GM12878 (cell line): Measurements from ENCODE around the gene GP2. TPM values are rescaled to one million over a fixed set of nuclear protein-coding genes. Genes with fewer than 3 reads are reported as not detected.

Experiments
- ATAC-seq: fragments of 200-7000 bp; cut with Tn5 transposase; 3 replicates; pipeline ENCODE4 v1.9.1; 2020; ENCODE audit warnings: mild to moderate bottlenecking, moderate library complexity
- BruUV-seq: library from RNA; stranded (reverse); fragments of 400-500 nt; replicated peaks from 2 replicates; lab custom pipeline; 2021; lab: Mats Ljungman, UMichigan
- CTCF ChIA-PET: fragments of 300-600 bp; sonication (Branson Sonifier 250); formaldehyde crosslinking; extraction: SDS; loops from one replicate; lab custom pipeline; 2021; ENCODE audit warnings: inconsistent platforms; lab: Yijun Ruan, JAX
- POLR2A ChIA-PET: fragments of 350-600 bp; formaldehyde crosslinking; extraction: SDS; loops from one replicate; lab custom pipeline; 2021; ENCODE audit warnings: inconsistent platforms; lab: Charles Lee
- RAD21 ChIA-PET: fragments of 300-600 bp; sonication (Branson Sonifier 250); formaldehyde crosslinking; loops from one replicate; lab custom pipeline; 2023; ENCODE audit warnings: antibody characterized with exemption; ENCODE audit not compliant: unreplicated experiment; lab: Charles Lee
- SMC1A ChIA-PET: fragments of 300-600 bp; sonication (Branson Sonifier 250); formaldehyde crosslinking; loops from one replicate; lab custom pipeline; 2023; ENCODE audit not compliant: unreplicated experiment, uncharacterized antibody; lab: Charles Lee
- DNase-seq: peaks from one replicate; pipeline ENCODE4 v3.0.0-alpha.2; 2011; ENCODE audit warnings: low read depth, low spot score
- FAIRE-seq: peaks from 3 replicates; lab custom pipeline; 2011; peaks lifted over from hg19 to GRCh38; lab: Jason Lieb, UNC
- H2AFZ ChIP-seq: 2 replicates; pipeline ENCODE4 v1.6.0; 2011; ENCODE audit warnings: low read depth, low read length, control low read depth; ENCODE audit not compliant: control insufficient read depth
- H3K27ac ChIP-seq: 2 replicates; pipeline ENCODE4 v1.5.1; 2011; ENCODE audit warnings: control low read depth; ENCODE audit not compliant: control insufficient read depth, insufficient read depth
- H3K27me3 ChIP-seq, 2 experiments: replicated peaks in 1 of 2; 2 replicates each; pipeline versions ENCODE4 v1.6.0 to v1.6.1; 2011; ENCODE audit warnings: low read length in 1 of 2; ENCODE audit not compliant: control insufficient read depth in 2 of 2, insufficient read depth in 2 of 2
- H3K36me3 ChIP-seq, 2 experiments: 2 replicates each; pipeline ENCODE4 v1.5.1; 2011; ENCODE audit warnings: low read length in 1 of 2; ENCODE audit not compliant: control insufficient read depth in 2 of 2, insufficient read depth in 2 of 2
- H3K4me1 ChIP-seq: 2 replicates; pipeline ENCODE4 v1.6.1; 2011; ENCODE audit warnings: mild to moderate bottlenecking, low read length, moderate library complexity, mixed read lengths; ENCODE audit not compliant: control insufficient read depth, insufficient read depth
- H3K4me2 ChIP-seq: 2 replicates; pipeline ENCODE4 v1.6.0; 2011; ENCODE audit warnings: control low read depth; ENCODE audit not compliant: control insufficient read depth, insufficient read depth
- H3K4me3 ChIP-seq: fragments of 200-600 bp; sonication (generic); 2 replicates; pipeline ENCODE4 v1.5.1; 2016
- H3K79me2 ChIP-seq: 2 replicates; pipeline ENCODE4 v1.6.0; 2011; ENCODE audit warnings: low read length; ENCODE audit not compliant: control insufficient read depth, insufficient read depth
- H3K9ac ChIP-seq: 2 replicates; pipeline ENCODE4 v1.8.0; 2011; ENCODE audit warnings: low read length, control low read depth, mixed read lengths; ENCODE audit not compliant: control insufficient read depth, insufficient read depth
- H3K9me3 ChIP-seq: replicated peaks from 3 replicates; pipeline ENCODE4 v1.5.1; 2011; ENCODE audit warnings: mild to moderate bottlenecking, low read length; ENCODE audit not compliant: control insufficient read depth, insufficient read depth
- H4K20me1 ChIP-seq: 2 replicates; pipeline ENCODE4 v1.6.0; 2011; ENCODE audit not compliant: control insufficient read depth, insufficient read depth
- CREB1 ChIP-seq: IDR thresholded peaks from 2 replicates; pipeline ENCODE4 v1.6.1; 2012; ENCODE audit warnings: low read depth, mild to moderate bottlenecking, inconsistent platforms
- JUND ChIP-seq: IDR thresholded peaks from 2 replicates; pipeline ENCODE4 v1.6.1; 2012; ENCODE audit warnings: low read depth, mild to moderate bottlenecking, low read length, improper control_type of control experiment, moderate library complexity
- PML ChIP-seq: IDR thresholded peaks from 2 replicates; pipeline ENCODE4 v1.6.1; 2012; ENCODE audit warnings: low read length, inconsistent platforms
- RCOR1 ChIP-seq: conservative IDR thresholded peaks from 2 replicates; pipeline ENCODE4 v1.6.1; 2012; ENCODE audit warnings: low read depth, low read length, improper control_type of control experiment
- WGBS: methylation state at CpG from one replicate; pipeline ENCODE4 v1.1.6; 2016; ENCODE audit warnings: low lambda C conversion rate; ENCODE audit not compliant: insufficient replicate concordance, insufficient coverage; ENCODE audit errors: missing lambda C conversion rate; 5-methylcytosine and 5-hydroxymethylcytosine counted together
- in situ Hi-C: fragments of 300-500 bp; cut with MboI; formaldehyde crosslinking; loops from 9 replicates; pipeline ENCODE4 v1.14.3; 2018; ENCODE audit warnings: mixed read lengths
- intact Hi-C: fragments of 100-400 bp; cut with micrococcal nuclease; formaldehyde crosslinking; loops from one replicate; pipeline ENCODE4 v1.14.2; 2022; ENCODE audit not compliant: unreplicated experiment
- polyA plus RNA-seq, 11 experiments: library from polyadenylated mRNA; depleted of rRNA in 4 of 11; unstranded in 6 of 11; stranded (reverse) in 5 of 11; fragments of >200 nt; fragmentation: Nextera tagmentation in 4 of 11; fragmentation: Illumina TruSeq in 1 of 11; extraction: Ambion mirVana in 4 of 11; extraction: Trizol in 1 of 11; gene quantifications; 1 replicate in 1 of 11; 2 replicates in 10 of 11; pipeline versions ENCODE4 v1.2.1 to v1.2.3, GENCODE V29; 2011 to 2016; ENCODE audit warnings: inconsistent platforms in 2 of 11, missing spikeins in 2 of 11, low read depth in 1 of 11
- total RNA-seq, 4 experiments: library from RNA; depleted of rRNA in 3 of 4; stranded (reverse); fragments of >200 nt in 3 of 4; fragmentation: Illumina TruSeq in 1 of 4; extraction: Trizol in 1 of 4; gene quantifications; 2 replicates each; pipeline versions ENCODE4 v1.2.1 to v1.2.3, GENCODE V29; 2013 to 2021
- TF ChIP-seq, protein P1 (sequence below): IDR thresholded peaks from 2 replicates; pipeline ENCODE4 v1.6.1; 2011; ENCODE audit warnings: low read depth, mild to moderate bottlenecking, low read length, moderate library complexity, borderline replicate concordance; ENCODE audit errors: extremely low read depth

Gene GP2
- total and polyA plus RNA-seq, 10 of the 15 experiments (the other 5 are each of a cell fraction or from before 2014, with no cell fraction given), result 6.9 TPM; not detected in 9

GRCh38 chr16:20303012-20303411, 24.3 kb downstream of the GP2 start:
- Histone ChIP-seq H3K79me2 (no peaks in the 10 kb centered on the region), H3K27me3 (no peaks in the 10 kb centered on the region; a peak in 1 of 4 replicates), H3K9me3 (no peaks in the 10 kb centered on the region), H3K4me2 (no peak overlapping the region), H3K27ac (no peak overlapping the region), H3K9ac (no peak overlapping the region), H2AFZ (no peak overlapping the region), H3K4me1 (no peaks in the 10 kb centered on the region), H3K36me3 (no peaks in the 10 kb centered on the region), H3K4me3 (no peak overlapping the region), H4K20me1 (no peaks in the 10 kb centered on the region)
- ChIA-PET POLR2A (no interaction called here), RAD21 (interaction anchor here (5.8 kb wide), 1 partner anchor 395 kb away, joined by 117 read pairs; no protein-coding TSS in a partner anchor), CTCF (interaction anchor here (1.0 to 1.2 kb wide), 4 partner anchors 81 to 405 kb away, joined by 3 to 6 read pairs (median 4); no protein-coding TSS in a partner anchor), SMC1A (interaction anchor here (7.2 kb wide), 1 partner anchor 395 kb away, joined by 103 read pairs; no protein-coding TSS in a partner anchor)
- TF ChIP-seq RCOR1, result no peak
- TF ChIP-seq, protein P1, sequence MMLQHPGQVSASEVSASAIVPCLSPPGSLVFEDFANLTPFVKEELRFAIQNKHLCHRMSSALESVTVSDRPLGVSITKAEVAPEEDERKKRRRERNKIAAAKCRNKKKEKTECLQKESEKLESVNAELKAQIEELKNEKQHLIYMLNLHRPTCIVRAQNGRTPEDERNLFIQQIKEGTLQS, result no peak
- BruUV-seq, result no TSS peak
- WGBS, result 6% methylated on average over 4 of the region's 4 CpGs
- in situ Hi-C loops (loop anchor here (5.0 kb wide), 1 partner anchor 396 kb away; no protein-coding TSS in a partner anchor), intact Hi-C loops (no loop called here)
- FAIRE-seq (no peak), DNase-seq (no peak), ATAC-seq (no peak)

DNA sequence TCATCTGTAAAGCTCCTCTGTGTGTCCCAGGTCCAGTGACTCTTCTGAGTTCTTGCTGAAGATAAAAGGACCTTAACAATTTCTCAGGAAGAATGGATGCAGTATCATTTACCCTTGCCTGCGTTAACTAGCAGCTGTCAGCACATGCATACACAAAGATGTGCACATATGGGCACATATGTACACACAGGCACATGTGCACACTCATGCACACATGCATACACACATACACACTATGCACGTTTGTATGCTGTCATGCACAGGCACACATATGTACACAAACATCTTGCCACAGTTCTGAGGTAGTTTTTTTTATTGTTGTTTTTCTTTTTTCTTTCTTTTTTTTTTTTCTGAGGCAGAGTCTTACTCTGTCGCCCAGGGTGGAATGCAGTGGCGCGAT, 24.9 kb downstream of the GP2 start:
- H3K4me2 ChIP-seq, result no peak overlapping the region
- FAIRE-seq (no peak), DNase-seq (no peak), ATAC-seq (no peak)
- ChIA-PET CTCF (interaction anchor here (1.1 to 8.2 kb wide), 5 partner anchors 11 to 396 kb away, joined by 3 to 212 read pairs (median 4); no protein-coding TSS in a partner anchor), POLR2A (no interaction called here), RAD21 (interaction anchor here (2.4 to 5.8 kb wide), 2 partner anchors 82 to 395 kb away, joined by 25 to 117 read pairs; no protein-coding TSS in a partner anchor), SMC1A (interaction anchor here (3.7 to 7.2 kb wide), 2 partner anchors 96 to 395 kb away, joined by 16 to 103 read pairs; no protein-coding TSS in a partner anchor)
- H3K4me1 ChIP-seq, result no peaks in the 10 kb centered on the region
- TF ChIP-seq PML, result no peak
- TF ChIP-seq CREB1, result no peak
- no peak for TF ChIP-seq JUND
- H3K4me3 ChIP-seq, result no peak overlapping the region
- H3K79me2 ChIP-seq, result no peaks in the 10 kb centered on the region
- no peaks in the 10 kb centered on the region for H4K20me1 ChIP-seq
- intact Hi-C loops (no loop called here), in situ Hi-C loops (loop anchor here (5.0 kb wide), 1 partner anchor 395 kb away; no protein-coding TSS in a partner anchor)
- H3K36me3 ChIP-seq, result no peaks in the 10 kb centered on the region
- H3K9ac ChIP-seq, result no peak overlapping the region
- no TSS peak for BruUV-seq
- H3K9me3 ChIP-seq, result no peaks in the 10 kb centered on the region
- H3K27ac ChIP-seq, result no peak overlapping the region
- no peaks in the 10 kb centered on the region; a peak in 1 of 4 replicates for H3K27me3 ChIP-seq
- H2AFZ ChIP-seq, result no peak overlapping the region
- WGBS, result 20% methylated on average over 3 of the region's 5 CpGs
